ENCODE results near the gene LY6G6F.

LY6G6F gene

DNA sequence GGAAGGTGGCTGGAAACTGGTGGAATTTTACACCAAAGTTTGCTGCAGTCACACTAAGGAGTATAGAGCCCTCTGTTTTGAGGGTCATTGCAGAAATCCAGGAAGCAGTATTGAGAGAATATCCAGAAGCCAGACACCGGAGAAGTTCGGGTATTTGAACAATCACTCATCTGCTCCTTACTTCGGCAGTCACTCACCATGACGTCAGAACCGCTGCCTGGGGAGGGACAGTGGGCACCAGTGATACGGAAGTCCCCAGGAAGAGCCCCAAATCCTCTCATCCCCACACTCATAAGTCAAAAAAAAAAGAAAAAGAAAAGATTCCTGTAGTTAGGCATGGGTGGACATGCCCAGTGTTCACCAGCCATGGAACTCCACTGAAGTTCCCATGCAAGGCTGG lies 29.8 kb upstream of the LY6G6F start:
- no peaks in the 10 kb centered on the region for H3K4me1 ChIP-seq
- H3K36me3 ChIP-seq = peaks cover 11% of the 10 kb centered on the region
- no peak overlapping the region for H3K4me3 ChIP-seq (ENCODE audit: low read depth, low read length)
- H3K9me3 ChIP-seq = no peaks in the 10 kb centered on the region
- no peaks in the 10 kb centered on the region; the same call in 1 of the 2 replicates for H3K27me3 ChIP-seq
- DNase-seq = no peak
- no peak for TF ChIP-seq CTCF (IDR thresholded peaks at IDR 0.05; ENCODE audit: low read depth, low read length)

- no peaks in the 10 kb centered on the region for H3K4me1 ChIP-seq
- no peaks in the 10 kb centered on the region; the same call in 1 of the 2 replicates for H3K27me3 ChIP-seq
- no peak overlapping the region for H3K4me3 ChIP-seq (ENCODE audit: low read depth, low read length)
- H3K9me3 ChIP-seq = no peaks in the 10 kb centered on the region
- peaks cover 2% of the 10 kb centered on the region for H3K36me3 ChIP-seq
- no peak for TF ChIP-seq CTCF (IDR thresholded peaks at IDR 0.05; ENCODE audit: low read depth, low read length)
- no peak for DNase-seq
Measured at GRCh38 chr6:31677955-31678354, 28.7 kb upstream of the LY6G6F start.

DNA sequence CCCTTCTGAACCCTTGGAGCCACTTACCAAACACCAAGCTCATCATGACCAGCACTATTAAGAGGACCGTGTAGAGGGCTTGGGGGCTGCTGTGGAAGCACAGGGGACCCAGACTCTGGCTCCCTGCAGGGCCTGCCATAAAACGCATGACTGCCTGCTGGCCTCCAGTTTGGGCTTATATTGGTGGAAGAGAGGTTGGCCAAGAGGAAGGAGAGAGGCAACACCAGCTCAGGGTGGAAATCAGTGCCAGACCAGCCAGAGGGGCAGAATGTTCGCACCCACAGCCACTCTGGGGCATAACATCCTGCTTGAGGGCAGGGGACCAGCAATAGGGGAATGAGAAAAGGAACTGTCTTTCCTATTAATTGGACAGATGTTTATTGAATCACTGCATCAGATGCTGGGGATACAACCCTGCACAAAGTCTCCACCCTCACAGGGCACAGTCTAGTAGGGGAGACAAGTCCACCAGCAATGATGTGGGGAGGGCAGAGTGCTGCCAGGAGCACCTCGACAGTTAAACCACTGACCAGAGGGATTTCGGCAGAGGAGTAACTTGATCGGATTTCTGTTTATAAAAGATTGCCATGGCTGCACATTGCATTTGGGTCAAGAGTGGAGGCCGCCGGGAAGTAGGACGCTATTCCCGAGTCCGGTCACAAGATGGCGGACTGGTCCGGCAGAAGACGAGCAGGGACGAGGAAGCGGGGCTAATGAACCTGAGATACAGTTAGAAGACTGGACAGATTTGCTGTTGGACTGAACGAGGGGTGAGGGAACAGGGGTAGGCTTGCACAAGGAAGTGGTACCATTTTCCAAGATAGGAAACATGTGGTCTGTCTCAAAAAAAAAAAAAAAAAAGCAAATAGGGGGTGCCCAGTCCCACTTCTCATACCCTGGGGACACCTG lies 26.2 kb upstream of the LY6G6F start, which contains the start of gene LY6G5C:
Gene LY6G5C (minus strand): TSS at position 842 of the 909 bp plus-strand sequence. CDS start 694 bp downstream, at position 148.
- Histone ChIP-seq H3K27me3 (no peaks in the 10 kb centered on the region; the same call in 1 of the 2 replicates), H3K4me3 (ENCODE audit: low read depth, low read length) (peak within 1 kb of the TSS; percentile 70), H3K9me3 (no peaks in the 10 kb centered on the region), H3K36me3 (no peaks in the 10 kb centered on the region), H3K4me1 (no peaks in the 10 kb centered on the region)
- peak; percentile 85 for DNase-seq
- peak; percentile 63 for TF ChIP-seq CTCF (IDR thresholded peaks at IDR 0.05; ENCODE audit: low read depth, low read length)

DNA sequence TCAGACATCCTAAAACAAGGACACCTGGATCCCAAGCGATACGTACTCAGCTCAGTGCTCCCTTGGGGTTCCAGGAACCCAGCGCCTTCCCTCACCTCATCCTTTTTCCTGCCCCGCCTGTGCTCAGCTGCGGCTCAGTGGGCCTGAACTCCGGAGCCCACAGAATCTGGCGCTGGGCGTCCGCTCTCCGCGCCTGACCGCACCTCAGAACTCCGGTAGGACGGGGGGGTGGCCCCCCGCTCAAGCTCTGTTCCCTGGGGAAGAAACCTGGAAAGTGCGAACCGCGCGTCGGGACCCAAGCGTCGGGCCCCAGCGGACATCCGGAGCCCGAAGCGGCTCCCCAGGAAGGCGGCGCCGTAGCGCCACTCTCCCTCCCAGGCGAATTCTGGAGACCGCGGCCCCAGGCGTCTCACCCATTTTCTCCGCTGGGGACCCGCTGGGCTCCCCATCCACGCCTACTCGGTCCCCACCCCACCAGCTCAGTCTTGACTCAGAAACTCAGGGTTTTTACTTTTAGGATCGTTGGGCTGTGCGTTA lies 25.5 kb upstream of the LY6G6F start:
- peak; percentile 53 for DNase-seq
- Histone ChIP-seq H3K27me3 (no peaks in the 10 kb centered on the region; the same call in 1 of the 2 replicates), H3K4me3 (ENCODE audit: low read depth, low read length) (peak overlapping the region; percentile 70), H3K4me1 (no peaks in the 10 kb centered on the region), H3K36me3 (no peaks in the 10 kb centered on the region), H3K9me3 (no peaks in the 10 kb centered on the region)
- TF ChIP-seq CTCF (IDR thresholded peaks at IDR 0.05; ENCODE audit: low read depth, low read length) = peak; percentile 29; the same call in 1 of the 2 replicates

DNA sequence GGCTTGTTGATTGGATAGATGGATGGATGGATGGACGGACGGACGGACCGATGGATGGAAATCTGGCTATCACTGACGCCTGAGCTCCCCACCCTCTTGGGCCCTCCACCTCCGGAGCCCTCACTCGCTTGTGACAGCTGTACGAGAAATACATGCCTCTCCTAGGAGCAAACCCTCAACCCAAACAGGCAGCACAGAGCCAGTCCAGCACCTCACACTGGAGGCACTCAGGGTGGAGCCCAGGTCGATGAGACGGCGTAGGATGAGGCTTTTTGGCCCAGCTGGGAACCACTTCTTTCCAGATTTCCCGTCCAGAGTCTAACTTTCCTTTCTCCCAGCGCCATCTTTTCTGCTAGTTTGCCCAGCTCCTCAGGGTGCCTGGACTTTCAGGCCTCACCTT lies 23.1 kb upstream of the LY6G6F start:
- no peak for TF ChIP-seq CTCF (IDR thresholded peaks at IDR 0.05; ENCODE audit: low read depth, low read length)
- Histone ChIP-seq H3K27me3 (no peaks in the 10 kb centered on the region), H3K9me3 (no peaks in the 10 kb centered on the region), H3K4me3 (ENCODE audit: low read depth, low read length) (no peak overlapping the region), H3K4me1 (no peaks in the 10 kb centered on the region), H3K36me3 (no peaks in the 10 kb centered on the region)
- DNase-seq = no peak

- no peaks in the 10 kb centered on the region for H3K4me1 ChIP-seq
- H3K9me3 ChIP-seq = no peaks in the 10 kb centered on the region
- no peak for TF ChIP-seq CTCF (IDR thresholded peaks at IDR 0.05; ENCODE audit: low read depth, low read length)
- H3K27me3 ChIP-seq = no peaks in the 10 kb centered on the region
- no peak for DNase-seq
- no peak overlapping the region for H3K4me3 ChIP-seq (ENCODE audit: low read depth, low read length)
- no peaks in the 10 kb centered on the region for H3K36me3 ChIP-seq
Measured at GRCh38 chr6:31686483-31686882, 20.2 kb upstream of the LY6G6F start.

Measured in BE2C (cell line).